ENCODE results near the gene P2RX7.

DNA sequence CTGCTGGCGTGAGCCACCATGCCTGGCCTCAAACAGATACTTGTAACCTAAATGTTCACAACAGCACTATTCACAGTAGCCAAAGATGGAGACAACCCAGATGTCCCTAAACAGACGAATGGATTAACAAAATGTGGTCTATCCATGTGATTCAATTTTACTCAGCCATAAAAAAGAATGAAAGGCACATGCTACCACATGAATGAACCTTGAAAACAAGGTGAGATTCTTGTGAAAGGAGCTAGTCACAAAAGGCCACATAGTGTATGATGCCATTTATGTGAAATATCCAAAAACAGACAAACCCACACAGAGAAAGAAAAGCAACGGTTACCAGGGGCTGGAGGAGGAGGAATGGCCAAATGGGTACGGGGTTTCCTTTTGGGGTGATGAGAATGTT lies 19.6 kb upstream of the P2RX7 start:
- TF ChIP-seq POLR2AphosphoS5 (IDR thresholded peaks at IDR 0.05; ENCODE audit: borderline replicate concordance, low read depth, low read length) = no peak
- no peak for TF ChIP-seq EZH2 (IDR thresholded peaks at IDR 0.05)
